ENCODE results near the gene KLHL8. TPM values are rescaled to one million over a fixed set of nuclear protein-coding genes. Genes with fewer than 3 reads are reported as not detected.

KLHL8 gene
- total RNA-seq, 1 experiment from 2014 or later, result 15.4 TPM

- BruUV-seq (replicated peaks), result no TSS peak
- Histone ChIP-seq H3K4me1 (ENCODE audit: insufficient read depth, low read length, poor library complexity, severe bottlenecking) (peaks cover 18% of the 10 kb centered on the region), H3K27me3 (replicated peaks; ENCODE audit: insufficient read depth, low read depth, low read length, poor library complexity) (no peaks in the 10 kb centered on the region), H3K4me3 (ENCODE audit: low read depth, low read length, poor library complexity, severe bottlenecking) (no peak overlapping the region), H3K27ac (ENCODE audit: low read depth, low read length, poor library complexity, severe bottlenecking) (no peak overlapping the region), H3K9me3 (ENCODE audit: low read depth, low read length, poor library complexity, severe bottlenecking) (no peaks in the 10 kb centered on the region), H3K36me3 (ENCODE audit: insufficient read depth, low read length, poor library complexity, severe bottlenecking) (no peaks in the 10 kb centered on the region)
- CTCF ChIA-PET, result interaction anchor here (0.6 kb wide), 1 partner anchor 779 kb away, joined by 6 read pairs; no protein-coding TSS in a partner anchor
- intact Hi-C loops (cut with micrococcal nuclease; ENCODE audit: unreplicated experiment), result no loop called here
- POLR2A ChIA-PET (ENCODE audit: low non-redundant PET), result no interaction called here
- TF ChIP-seq CTCF (conservative IDR thresholded peaks at IDR 0.05; ENCODE audit: low read depth, low read length), result no peak
- TF ChIP-seq EZH2 (IDR thresholded peaks at IDR 0.05; ENCODE audit: borderline replicate concordance, low read depth, low read length, poor library complexity, severe bottlenecking), result no peak
- DNase-seq (ENCODE audit: low spot score), result no peak
These were observed 10.7 kb downstream of the KLHL8 start for GRCh38 chr4:87209696-87210095.

GRCh38 chr4:87209182-87209581, 11.2 kb downstream of the KLHL8 start:
- H3K9me3 ChIP-seq (ENCODE audit: low read depth, low read length, poor library complexity, severe bottlenecking), result no peaks in the 10 kb centered on the region
- H3K4me3 ChIP-seq (ENCODE audit: low read depth, low read length, poor library complexity, severe bottlenecking), result no peak overlapping the region
- no peak for DNase-seq (ENCODE audit: low spot score)
- ChIA-PET CTCF (no interaction called here), POLR2A (ENCODE audit: low non-redundant PET) (no interaction called here)
- H3K36me3 ChIP-seq (ENCODE audit: insufficient read depth, low read length, poor library complexity, severe bottlenecking), result no peaks in the 10 kb centered on the region
- intact Hi-C loops (cut with micrococcal nuclease; ENCODE audit: unreplicated experiment), result no loop called here
- BruUV-seq (replicated peaks), result no TSS peak
- no peak overlapping the region for H3K27ac ChIP-seq (ENCODE audit: low read depth, low read length, poor library complexity, severe bottlenecking)
- H3K4me1 ChIP-seq (ENCODE audit: insufficient read depth, low read length, poor library complexity, severe bottlenecking), result peaks cover 18% of the 10 kb centered on the region
- H3K27me3 ChIP-seq (replicated peaks; ENCODE audit: insufficient read depth, low read depth, low read length, poor library complexity), result no peaks in the 10 kb centered on the region
- TF ChIP-seq CTCF (conservative IDR thresholded peaks at IDR 0.05; ENCODE audit: low read depth, low read length), result no peak
- TF ChIP-seq EZH2 (IDR thresholded peaks at IDR 0.05; ENCODE audit: borderline replicate concordance, low read depth, low read length, poor library complexity, severe bottlenecking), result no peak

GRCh38 chr4:87204559-87204958, 15.9 kb downstream of the KLHL8 start:
- Histone ChIP-seq H3K27ac (ENCODE audit: low read depth, low read length, poor library complexity, severe bottlenecking) (no peak overlapping the region), H3K36me3 (ENCODE audit: insufficient read depth, low read length, poor library complexity, severe bottlenecking) (no peaks in the 10 kb centered on the region), H3K4me3 (ENCODE audit: low read depth, low read length, poor library complexity, severe bottlenecking) (no peak overlapping the region), H3K9me3 (ENCODE audit: low read depth, low read length, poor library complexity, severe bottlenecking) (no peaks in the 10 kb centered on the region), H3K4me1 (ENCODE audit: insufficient read depth, low read length, poor library complexity, severe bottlenecking) (peaks cover 5% of the 10 kb centered on the region), H3K27me3 (replicated peaks; ENCODE audit: insufficient read depth, low read depth, low read length, poor library complexity) (no peaks in the 10 kb centered on the region)
- TF ChIP-seq CTCF (conservative IDR thresholded peaks at IDR 0.05; ENCODE audit: low read depth, low read length), result no peak
- no peak for TF ChIP-seq EZH2 (IDR thresholded peaks at IDR 0.05; ENCODE audit: borderline replicate concordance, low read depth, low read length, poor library complexity, severe bottlenecking)
- intact Hi-C loops (cut with micrococcal nuclease; ENCODE audit: unreplicated experiment), result no loop called here
- no peak for DNase-seq (ENCODE audit: low spot score)
- ChIA-PET POLR2A (ENCODE audit: low non-redundant PET) (no interaction called here), CTCF (no interaction called here)
- BruUV-seq (replicated peaks), result no TSS peak
